Panc1 (cell line): ENCODE measurements around the gene KCTD6. TPM values are rescaled to one million over a fixed set of nuclear protein-coding genes. Genes with fewer than 3 reads are reported as not detected.

Source experiments
- ATAC-seq: fragments of 200-7000 bp; cut with Tn5 transposase; 2 replicates; pipeline ENCODE4 v1.9.1; 2020; ENCODE audit warnings: mild to moderate bottlenecking, moderate library complexity
- BruUV-seq: library from RNA; stranded (reverse); fragments of 400-500 nt; replicated peaks from 2 replicates; lab custom pipeline; 2021; lab: Mats Ljungman, UMichigan
- CTCF ChIA-PET: fragments of 300-600 bp; sonication (Branson Sonifier 250); formaldehyde crosslinking; loops from one replicate; lab custom pipeline; 2022; ENCODE audit warnings: antibody characterized with exemption; lab: Charles Lee
- POLR2A ChIA-PET: fragments of 300-600 bp; sonication (Branson Sonifier 250); formaldehyde crosslinking; loops from one replicate; lab custom pipeline; 2022; ENCODE audit warnings: antibody characterized with exemption; lab: Charles Lee
- DNase-seq: peaks from one replicate; pipeline ENCODE4 v3.0.0-alpha.2; 2010; ENCODE audit warnings: low read depth, low spot score
- H3K27ac ChIP-seq: 2 replicates; pipeline ENCODE4 v1.5.1; 2011; ENCODE audit warnings: mild to moderate bottlenecking, low read length, inconsistent platforms
- H3K27me3 ChIP-seq: fragments of 200-500 bp; sonication (Bioruptor generic); 2 replicates; pipeline ENCODE4 v1.6.0; 2014; ENCODE audit warnings: low read length, inconsistent platforms; ENCODE audit not compliant: control insufficient read depth, insufficient read depth
- H3K36me3 ChIP-seq: fragments of 200-500 bp; sonication (Bioruptor generic); 2 replicates; pipeline ENCODE4 v1.5.1; 2014; ENCODE audit warnings: inconsistent platforms, mild to moderate bottlenecking, low read length, moderate library complexity; ENCODE audit not compliant: control insufficient read depth, insufficient read depth
- H3K4me1 ChIP-seq: 2 replicates; pipeline ENCODE4 v1.5.1; 2011; ENCODE audit warnings: inconsistent platforms, mild to moderate bottlenecking, low read length, moderate library complexity; ENCODE audit not compliant: control insufficient read depth, insufficient read depth
- H3K4me3 ChIP-seq, 2 experiments: 2 replicates each; pipeline ENCODE4 v1.5.1; 2011 to 2012; ENCODE audit warnings: low read depth in 2 of 2, low read length in 2 of 2, mild to moderate bottlenecking in 2 of 2, inconsistent platforms in 1 of 2, moderate library complexity in 1 of 2
- H3K9me3 ChIP-seq: fragments of 200-500 bp; sonication (Bioruptor generic); 2 replicates; pipeline ENCODE4 v1.5.1; 2014; ENCODE audit warnings: low read depth, mild to moderate bottlenecking, inconsistent platforms, low read length, moderate library complexity; ENCODE audit not compliant: control insufficient read depth, insufficient read depth
- POLR2AphosphoS5 ChIP-seq: IDR thresholded peaks from 2 replicates; pipeline ENCODE4 v1.6.1; 2012; ENCODE audit warnings: mild to moderate bottlenecking, low read depth, low read length, moderate library complexity
- REST ChIP-seq, 2 experiments: IDR thresholded peaks; 2 replicates each; pipeline ENCODE4 v1.6.1; 2011 to 2012; ENCODE audit warnings: low read depth in 2 of 2, control low read depth in 1 of 2, low read length in 1 of 2, mild to moderate bottlenecking in 1 of 2, moderate library complexity in 1 of 2; ENCODE audit not compliant: insufficient read depth in 1 of 2
- SIN3A ChIP-seq: IDR thresholded peaks from 2 replicates; pipeline ENCODE4 v1.6.1; 2012; ENCODE audit warnings: low read depth, mild to moderate bottlenecking, low read length, moderate library complexity, borderline replicate concordance; ENCODE audit not compliant: insufficient read depth
- TCF7L2 ChIP-seq: IDR thresholded peaks from 2 replicates; pipeline ENCODE4 v1.6.1; 2011; ENCODE audit warnings: mild to moderate bottlenecking, low read depth, low read length, inconsistent platforms
- in situ Hi-C: cut with HindIII; loops from 2 replicates; pipeline ENCODE4 v1.10.0; 2016; ENCODE audit warnings: low sequenced_read_pairs, low pct_unique_long_range_greater_than_20kb
- intact Hi-C: fragments of 100-400 bp; cut with micrococcal nuclease; formaldehyde crosslinking; loops from one replicate; pipeline ENCODE4 v1.10.0; 2022; ENCODE audit not compliant: unreplicated experiment
- total RNA-seq: library from RNA; stranded (reverse); gene quantifications from one replicate; pipeline ENCODE4 v1.2.1, GENCODE V29; 2021; ENCODE audit not compliant: unreplicated experiment
- TF ChIP-seq, protein P1 (sequence below): fragments of 450-650 bp; IDR thresholded peaks from 2 replicates; pipeline ENCODE4 v1.5.1; 2017; ENCODE audit warnings: mild to moderate bottlenecking

Gene KCTD6
- total RNA-seq, 1 experiment from 2014 or later: 18.3 TPM

DNA sequence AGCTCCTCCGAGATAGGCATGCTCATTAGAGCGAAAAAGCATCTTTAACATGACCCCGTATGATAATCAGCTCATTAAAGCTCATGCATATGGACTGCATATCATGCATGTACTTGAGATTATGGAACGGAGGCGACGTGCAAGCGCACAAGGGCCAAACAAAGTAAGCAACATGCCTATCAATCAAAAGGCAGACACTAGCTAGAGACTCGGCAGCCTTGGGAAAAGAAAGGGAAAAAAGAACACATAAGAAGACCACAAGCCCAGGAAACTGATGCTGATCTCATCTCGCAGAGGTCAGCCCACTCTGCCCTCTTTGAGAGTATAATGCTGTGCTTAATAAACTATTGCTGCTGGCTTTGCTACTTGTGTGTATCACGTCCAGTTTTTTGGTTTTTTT is 47.7 kb downstream of the KCTD6 start:
- CTCF ChIA-PET: no interaction called here
- in situ Hi-C loops: no loop called here
- DNase-seq: no peak

GRCh38 chr3:58540176-58540858 is 48.4 kb downstream of the KCTD6 start:
- Histone ChIP-seq H3K4me1 (no peaks in the 10 kb centered on the region; the same call in 1 of the 2 replicates), H3K36me3 (no peaks in the 10 kb centered on the region), H3K4me3 (no peak overlapping the region), H3K27me3 (no peaks in the 10 kb centered on the region), H3K9me3 (no peaks in the 10 kb centered on the region), H3K27ac (no peak overlapping the region)
- no TSS peak for BruUV-seq
- ATAC-seq (no peak), DNase-seq (no peak)
- intact Hi-C loops: no loop called here
- POLR2A ChIA-PET: no interaction called here
- TF ChIP-seq TCF7L2: no peak
- TF ChIP-seq POLR2AphosphoS5: no peak
- TF ChIP-seq, protein P1, sequence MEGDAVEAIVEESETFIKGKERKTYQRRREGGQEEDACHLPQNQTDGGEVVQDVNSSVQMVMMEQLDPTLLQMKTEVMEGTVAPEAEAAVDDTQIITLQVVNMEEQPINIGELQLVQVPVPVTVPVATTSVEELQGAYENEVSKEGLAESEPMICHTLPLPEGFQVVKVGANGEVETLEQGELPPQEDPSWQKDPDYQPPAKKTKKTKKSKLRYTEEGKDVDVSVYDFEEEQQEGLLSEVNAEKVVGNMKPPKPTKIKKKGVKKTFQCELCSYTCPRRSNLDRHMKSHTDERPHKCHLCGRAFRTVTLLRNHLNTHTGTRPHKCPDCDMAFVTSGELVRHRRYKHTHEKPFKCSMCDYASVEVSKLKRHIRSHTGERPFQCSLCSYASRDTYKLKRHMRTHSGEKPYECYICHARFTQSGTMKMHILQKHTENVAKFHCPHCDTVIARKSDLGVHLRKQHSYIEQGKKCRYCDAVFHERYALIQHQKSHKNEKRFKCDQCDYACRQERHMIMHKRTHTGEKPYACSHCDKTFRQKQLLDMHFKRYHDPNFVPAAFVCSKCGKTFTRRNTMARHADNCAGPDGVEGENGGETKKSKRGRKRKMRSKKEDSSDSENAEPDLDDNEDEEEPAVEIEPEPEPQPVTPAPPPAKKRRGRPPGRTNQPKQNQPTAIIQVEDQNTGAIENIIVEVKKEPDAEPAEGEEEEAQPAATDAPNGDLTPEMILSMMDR: no peak
- no peak for TF ChIP-seq REST (IDR thresholded peaks at IDR 0.05; ENCODE audit: insufficient read depth in 1 of 2, low read depth in 2 of 2, low read length in 1 of 2)
- TF ChIP-seq SIN3A: no peak
- CTCF ChIA-PET: no interaction called here
- in situ Hi-C loops: no loop called here

More for the DNA sequence above, 47.7 kb downstream of the KCTD6 start:
- Histone ChIP-seq H3K27ac (no peak overlapping the region), H3K4me1 (no peaks in the 10 kb centered on the region; the same call in 1 of the 2 replicates), H3K4me3 (no peak overlapping the region), H3K9me3 (no peaks in the 10 kb centered on the region), H3K27me3 (no peaks in the 10 kb centered on the region), H3K36me3 (no peaks in the 10 kb centered on the region)
- POLR2A ChIA-PET: no interaction called here
- intact Hi-C loops: no loop called here
- no TSS peak for BruUV-seq
- TF ChIP-seq REST (IDR thresholded peaks at IDR 0.05; ENCODE audit: insufficient read depth in 1 of 2, low read depth in 2 of 2, low read length in 1 of 2): no peak
- no peak for TF ChIP-seq SIN3A
- TF ChIP-seq, protein P1: no peak
- TF ChIP-seq POLR2AphosphoS5: no peak
- no peak for TF ChIP-seq TCF7L2
- ATAC-seq: no peak
